Fibroblast of the conjunctiva (primary cell): ENCODE results near the gene PRKD2.
"Not testable (repeated sequence)": the region's sequence is repeated elsewhere in the genome, so short reads cannot be mapped to it uniquely, and the experiment has no call there.

ENCODE experiments used
- DNase-seq: peaks from one replicate; pipeline ENCODE4 v3.0.0-alpha.2; 2010; ENCODE audit warnings: low read depth

Gene PRKD2

GRCh38 chr19:46717034-46717715 is at the start of gene PRKD2:
PRKD2 (minus strand) TSS chr19:46717114; CDS start chr19:46716370, 744 bp downstream.
- no peak for DNase-seq

DNA sequence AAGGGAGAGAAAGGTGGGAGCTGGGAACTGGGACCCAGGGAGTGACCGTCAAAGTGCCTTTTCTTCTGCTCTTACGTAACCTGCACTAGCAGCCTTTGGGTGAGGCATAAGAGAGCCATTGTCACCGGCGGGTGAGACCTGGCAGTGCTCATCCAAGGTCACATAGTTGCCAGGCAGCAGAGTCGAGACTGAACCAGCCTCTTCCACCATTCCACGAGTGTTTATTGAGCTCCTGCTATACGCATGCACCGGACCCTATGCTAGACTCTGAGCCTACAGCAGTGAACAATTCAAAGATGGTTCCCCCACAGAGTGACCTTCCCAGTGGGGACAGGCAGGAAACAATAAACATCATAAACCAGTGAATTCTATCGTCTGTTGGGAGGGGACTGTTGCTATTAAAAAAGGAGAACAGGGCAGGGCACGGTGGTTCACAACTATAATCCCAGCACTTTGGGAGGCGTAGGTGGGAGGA is 47.9 kb upstream of the PRKD2 start:
- DNase-seq: no peak

DNA sequence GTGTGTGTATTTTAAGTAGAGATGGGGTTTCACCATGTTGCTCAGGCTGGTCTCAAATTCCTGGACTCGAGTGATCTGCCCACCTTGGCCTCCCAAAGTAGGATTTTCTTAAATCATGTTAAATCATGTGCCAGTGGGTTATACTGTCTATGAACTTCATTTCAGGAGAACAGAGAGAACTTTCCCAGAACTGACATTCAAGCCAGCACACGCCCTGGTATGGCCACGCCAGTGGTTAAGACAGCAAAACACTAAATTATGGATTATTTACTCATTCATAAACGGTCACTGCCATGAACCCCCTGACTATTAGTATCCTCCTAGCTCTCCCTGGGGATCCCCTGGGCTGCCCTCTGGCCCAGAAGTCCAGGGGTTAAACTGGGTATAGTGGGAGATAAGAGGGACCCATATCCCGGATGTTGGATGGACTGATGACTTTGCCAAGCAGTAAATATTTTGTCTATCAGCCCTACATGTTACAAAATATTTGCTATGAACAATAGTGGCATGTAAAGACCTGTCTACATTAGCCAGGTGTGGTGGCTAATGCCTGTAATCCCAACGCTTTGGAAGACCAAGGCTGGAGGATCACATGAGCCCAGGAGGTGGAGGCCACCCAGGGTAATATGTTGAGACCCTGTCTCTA is 45.5 kb upstream of the PRKD2 start:
- no peak for DNase-seq

DNA sequence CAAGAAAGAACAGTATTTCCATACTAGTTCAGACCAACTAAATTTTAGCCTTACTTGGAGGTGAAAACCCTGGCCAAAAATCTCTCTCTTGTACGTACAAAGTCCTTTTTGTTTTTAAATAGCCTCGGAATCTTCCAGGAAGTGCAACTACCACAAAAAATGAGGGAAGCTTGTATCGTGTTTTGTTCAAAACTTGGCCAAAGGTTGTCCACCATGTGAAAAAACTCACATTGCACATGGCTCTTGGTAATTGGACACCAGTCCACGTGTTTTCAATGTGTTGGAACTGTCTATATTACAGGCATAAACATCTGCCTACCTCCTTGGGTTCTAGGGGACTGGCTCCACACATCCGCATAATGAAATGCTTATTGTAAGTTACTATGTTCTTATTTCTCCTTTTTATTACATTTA is 44.5 kb upstream of the PRKD2 start:
- peak; percentile 84 for DNase-seq

GRCh38 chr19:46760897-46761296 is 44.0 kb upstream of the PRKD2 start:
- DNase-seq: not testable (repeated sequence)

- no peak for DNase-seq
Observed at GRCh38 chr19:46760363-46760762, 43.4 kb upstream of the PRKD2 start.

- DNase-seq: peak; percentile 99
Observed at GRCh38 chr19:46759817-46760333, 43.0 kb upstream of the PRKD2 start.

GRCh38 chr19:46759206-46759605 is 42.3 kb upstream of the PRKD2 start:
- no peak for DNase-seq

DNA sequence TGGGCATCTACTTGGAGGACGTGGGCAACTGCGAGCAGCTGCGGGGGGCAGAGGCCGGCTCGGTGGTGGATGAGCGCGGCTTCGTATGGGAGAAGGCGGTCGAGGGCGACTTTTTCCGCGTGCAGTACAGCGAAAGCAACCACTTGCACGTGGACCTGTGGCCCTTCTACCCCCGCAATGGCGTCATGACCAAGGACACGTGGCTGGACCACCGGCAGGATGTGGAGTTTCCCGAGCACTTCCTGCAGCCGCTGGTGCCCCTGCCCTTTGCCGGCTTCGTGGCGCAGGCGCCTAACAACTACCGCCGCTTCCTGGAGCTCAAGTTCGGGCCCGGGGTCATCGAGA is 39.6 kb upstream of the PRKD2 start:
- DNase-seq: no peak

DNA sequence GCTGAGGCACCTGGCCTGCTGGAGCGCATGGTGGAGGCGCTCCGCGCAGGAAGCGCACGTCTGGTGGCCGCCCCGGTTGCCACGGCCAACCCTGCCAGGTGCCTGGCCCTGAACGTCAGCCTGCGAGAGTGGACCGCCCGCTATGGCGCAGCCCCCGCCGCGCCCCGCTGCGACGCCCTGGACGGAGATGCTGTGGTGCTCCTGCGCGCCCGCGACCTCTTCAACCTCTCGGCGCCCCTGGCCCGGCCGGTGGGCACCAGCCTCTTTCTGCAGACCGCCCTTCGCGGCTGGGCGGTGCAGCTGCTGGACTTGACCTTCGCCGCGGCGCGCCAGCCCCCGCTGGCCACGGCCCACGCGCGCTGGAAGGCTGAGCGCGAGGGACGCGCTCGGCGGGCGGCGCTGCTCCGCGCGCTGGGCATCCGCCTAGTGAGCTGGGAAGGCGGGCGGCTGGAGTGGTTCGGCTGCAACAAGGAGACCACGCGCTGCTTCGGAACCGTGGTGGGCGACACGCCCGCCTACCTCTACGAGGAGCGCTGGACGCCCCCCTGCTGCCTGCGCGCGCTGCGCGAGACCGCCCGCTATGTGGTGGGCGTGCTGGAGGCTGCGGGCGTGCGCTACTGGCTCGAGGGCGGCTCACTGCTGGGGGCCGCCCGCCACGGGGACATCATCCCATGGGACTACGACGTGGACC is 39.1 kb upstream of the PRKD2 start:
- no peak for DNase-seq

DNA sequence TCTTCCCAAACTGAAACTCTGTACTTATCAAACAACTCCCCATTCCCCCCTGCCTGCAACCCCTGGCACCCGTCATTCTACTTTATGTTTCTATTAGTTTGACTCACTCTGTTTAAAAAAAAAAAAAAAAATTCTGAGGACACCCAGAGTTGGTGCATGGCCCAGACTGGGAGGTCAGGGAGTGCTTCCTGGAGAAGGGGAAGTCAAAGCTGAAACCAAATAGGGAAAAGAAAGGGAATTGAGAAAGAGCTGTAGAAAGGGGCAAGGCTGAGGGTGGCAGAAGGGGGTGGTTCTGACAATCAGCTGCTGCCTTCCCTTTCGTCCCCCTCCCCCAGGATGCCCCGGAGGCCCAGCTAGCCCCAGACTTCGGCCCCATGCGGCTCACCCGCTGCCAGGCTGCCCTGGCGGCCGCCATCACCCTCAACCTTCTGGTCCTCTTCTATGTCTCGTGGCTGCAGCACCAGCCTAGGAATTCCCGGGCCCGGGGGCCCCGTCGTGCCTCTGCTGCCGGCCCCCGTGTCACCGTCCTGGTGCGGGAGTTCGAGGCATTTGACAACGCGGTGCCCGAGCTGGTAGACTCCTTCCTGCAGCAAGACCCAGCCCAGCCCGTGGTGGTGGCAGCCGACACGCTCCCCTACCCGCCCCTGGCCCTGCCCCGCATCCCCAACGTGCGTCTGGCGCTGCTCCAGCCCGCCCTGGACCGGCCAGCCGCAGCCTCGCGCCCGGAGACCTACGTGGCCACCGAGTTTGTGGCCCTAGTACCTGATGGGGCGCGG is 38.4 kb upstream of the PRKD2 start:
- DNase-seq: peak; percentile 50

- no peak for DNase-seq
Observed at GRCh38 chr19:46753420-46754155, 36.7 kb upstream of the PRKD2 start.

- peak; percentile 40 for DNase-seq
Observed at GRCh38 chr19:46748325-46749109, 31.6 kb upstream of the PRKD2 start.

- no peak for DNase-seq
Observed at GRCh38 chr19:46746281-46747057, 29.6 kb upstream of the PRKD2 start, which contains the start of gene STRN4. STRN4 (minus strand) TSS chr19:46746450; CDS start chr19:46746430, 20 bp downstream.

DNA sequence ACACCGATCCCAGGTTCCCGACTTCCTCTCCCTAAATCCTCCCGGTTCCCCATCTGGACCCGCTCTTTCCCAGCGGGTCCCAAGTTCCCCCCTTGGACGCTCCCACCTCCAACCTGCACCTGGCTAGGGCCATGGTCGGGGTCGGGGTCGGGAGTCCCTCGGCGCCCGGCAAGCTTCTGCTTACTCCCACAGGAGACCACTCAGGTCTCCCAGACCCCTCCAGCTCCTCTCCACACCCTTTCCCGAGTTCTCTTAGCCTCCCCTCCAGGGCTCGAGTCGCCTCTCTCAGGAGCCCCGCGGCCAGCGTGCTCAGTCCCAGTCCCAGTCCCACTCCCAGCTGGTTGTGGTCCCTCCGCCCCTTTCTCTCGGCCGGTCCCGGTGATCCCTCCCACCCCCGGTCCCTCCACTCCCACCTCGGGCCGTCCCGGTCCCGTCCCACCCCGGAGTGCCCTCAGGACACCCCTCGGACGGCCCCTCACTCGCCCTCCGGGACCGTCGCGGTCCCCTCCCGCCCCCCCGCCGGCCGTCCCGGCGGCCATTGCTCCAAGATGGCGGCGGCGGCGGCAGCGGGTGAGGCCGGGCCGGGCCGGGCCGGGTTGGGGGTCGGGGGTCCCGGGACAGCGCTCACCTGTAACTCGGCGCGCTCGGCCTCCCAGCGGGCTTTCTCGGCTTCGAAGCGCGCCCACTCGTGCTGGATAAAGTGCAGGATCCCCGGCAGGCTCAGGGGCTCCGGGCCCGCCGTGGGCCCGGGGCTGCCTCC is 28.8 kb upstream of the PRKD2 start, which contains the start of gene FKRP:
FKRP (plus strand) TSS at position 537 of the 760 bp plus-strand sequence. CDS start 9,394 bp downstream, outside the sequence.
- no peak for DNase-seq

DNA sequence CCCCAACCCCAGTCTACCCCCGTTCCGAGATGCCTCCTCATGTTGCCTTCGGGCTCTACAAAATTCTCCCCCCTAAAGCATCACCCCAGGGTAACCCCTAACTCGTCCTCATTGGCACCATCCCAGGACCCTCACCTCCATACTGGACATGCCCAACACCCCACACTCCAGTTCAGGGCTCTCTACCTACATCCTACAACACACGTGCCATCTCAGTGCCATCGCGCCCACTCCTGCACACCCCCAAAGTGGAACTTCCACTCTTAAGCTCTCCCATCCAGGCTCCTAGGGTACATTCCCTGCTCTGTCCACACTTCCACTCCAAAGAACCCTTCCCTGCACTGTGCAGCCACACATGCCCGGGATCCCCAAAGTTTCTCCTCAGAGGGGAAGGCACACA is 28.1 kb upstream of the PRKD2 start:
- no peak for DNase-seq

GRCh38 chr19:46744005-46744691 is 27.2 kb upstream of the PRKD2 start:
- no peak for DNase-seq

DNA sequence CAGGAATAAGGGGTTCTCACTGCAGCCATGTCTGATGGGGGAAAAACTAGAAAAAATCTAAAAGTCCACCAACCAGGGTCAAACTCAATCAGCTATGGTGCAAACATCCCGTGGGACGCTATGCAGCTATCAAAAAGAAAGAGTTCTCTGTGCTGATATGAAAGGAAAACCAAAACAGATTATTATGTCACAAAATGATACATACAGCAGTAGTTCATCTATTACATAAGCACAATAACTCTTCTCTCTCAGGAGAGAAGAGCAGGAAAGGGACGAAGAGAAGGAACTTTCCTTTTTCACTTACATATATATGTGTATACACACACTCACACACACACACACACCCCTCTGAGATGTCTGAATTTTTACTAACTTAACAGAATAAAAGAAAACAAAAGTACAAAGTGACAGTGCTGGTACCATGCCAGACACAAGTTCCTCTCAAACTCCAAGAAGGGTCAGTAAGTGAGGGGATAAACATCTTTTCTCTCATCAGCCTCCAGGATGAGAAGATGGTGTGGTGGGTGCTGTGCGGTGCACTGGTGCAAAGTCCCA is 26.1 kb upstream of the PRKD2 start:
- no peak for DNase-seq
